ENCODE data around the gene SLC5A10. TPM values are rescaled to one million over a fixed set of nuclear protein-coding genes. Genes with fewer than 3 reads are reported as not detected.

SLC5A10 gene
- polyA plus RNA-seq, 1 of the 3 experiments (the other 2 are of a cell fraction) = not detected

DNA sequence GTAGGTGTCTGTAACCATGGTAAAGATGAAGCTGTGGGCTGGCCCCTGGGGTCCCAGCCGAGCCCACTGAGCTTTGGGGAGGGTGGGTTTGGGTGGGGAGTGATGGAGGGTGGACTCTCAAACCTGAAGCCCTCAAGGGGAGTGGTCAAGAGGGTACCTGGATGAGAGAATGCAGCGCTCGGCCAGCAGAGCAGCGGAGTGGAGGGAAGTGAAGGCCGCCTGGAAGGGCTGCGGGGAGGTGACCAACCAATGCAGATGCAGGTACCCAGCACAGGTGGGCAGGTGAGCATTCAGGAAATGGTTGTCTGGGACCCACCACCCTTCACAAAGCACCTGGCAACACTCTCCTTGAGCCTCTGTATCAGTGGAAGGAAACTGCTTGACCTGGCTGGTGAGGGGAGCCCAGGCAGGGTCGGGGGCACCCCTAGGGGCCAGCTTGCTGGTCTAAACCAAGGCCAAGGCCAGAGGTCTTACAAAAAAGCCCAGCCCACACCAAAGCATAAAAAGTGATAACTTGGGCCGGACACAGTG, 3.4 kb upstream of the SLC5A10 start:
- H3K9me2 ChIP-seq = no peaks in the 10 kb centered on the region
- H4K20me1 ChIP-seq (ENCODE audit: insufficient read depth) = no peaks in the 10 kb centered on the region
- H3K36me3 ChIP-seq (replicated peaks in 1 of 2; ENCODE audit: control insufficient read depth in 1 of 2, insufficient read depth in 2 of 2, low read length in 1 of 2) = no peaks in the 10 kb centered on the region
- 81% methylated on average over 7 of the region's 8 CpGs for WGBS (ENCODE audit: low lambda C conversion rate)
- H3K9ac ChIP-seq = no peak overlapping the region
- H3K27ac ChIP-seq (ENCODE audit: low read depth in 2 of 2, low read length in 1 of 2) = no peak overlapping the region
- TF ChIP-seq, protein P1, sequence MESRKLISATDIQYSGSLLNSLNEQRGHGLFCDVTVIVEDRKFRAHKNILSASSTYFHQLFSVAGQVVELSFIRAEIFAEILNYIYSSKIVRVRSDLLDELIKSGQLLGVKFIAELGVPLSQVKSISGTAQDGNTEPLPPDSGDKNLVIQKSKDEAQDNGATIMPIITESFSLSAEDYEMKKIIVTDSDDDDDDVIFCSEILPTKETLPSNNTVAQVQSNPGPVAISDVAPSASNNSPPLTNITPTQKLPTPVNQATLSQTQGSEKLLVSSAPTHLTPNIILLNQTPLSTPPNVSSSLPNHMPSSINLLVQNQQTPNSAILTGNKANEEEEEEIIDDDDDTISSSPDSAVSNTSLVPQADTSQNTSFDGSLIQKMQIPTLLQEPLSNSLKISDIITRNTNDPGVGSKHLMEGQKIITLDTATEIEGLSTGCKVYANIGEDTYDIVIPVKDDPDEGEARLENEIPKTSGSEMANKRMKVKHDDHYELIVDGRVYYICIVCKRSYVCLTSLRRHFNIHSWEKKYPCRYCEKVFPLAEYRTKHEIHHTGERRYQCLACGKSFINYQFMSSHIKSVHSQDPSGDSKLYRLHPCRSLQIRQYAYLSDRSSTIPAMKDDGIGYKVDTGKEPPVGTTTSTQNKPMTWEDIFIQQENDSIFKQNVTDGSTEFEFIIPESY (IDR thresholded peaks at IDR 0.05; ENCODE audit: borderline replicate concordance, low read depth) = no peak
- TF ChIP-seq FOXJ3 (CRISPR knock-in tag; IDR thresholded peaks at IDR 0.05) (no peak), CHD2 (IDR thresholded peaks at IDR 0.05; ENCODE audit: low read length, partially characterized antibody) (no peak), GATA2 (CRISPR knock-in tag; IDR thresholded peaks at IDR 0.05) (no peak), FOXM1 (IDR thresholded peaks at IDR 0.05; ENCODE audit: low read depth) (no peak), RCOR1 (IDR thresholded peaks at IDR 0.05; ENCODE audit: low read length) (no peak), GABPA (IDR thresholded peaks at IDR 0.05; ENCODE audit: low read depth) (no peak), TEAD4 (IDR thresholded peaks at IDR 0.05; ENCODE audit: borderline replicate concordance, insufficient read depth) (no peak), JUND (IDR thresholded peaks at IDR 0.05) (no peak), MEF2A (IDR thresholded peaks at IDR 0.05; ENCODE audit: borderline replicate concordance, low read depth) (no peak), SIN3A (IDR thresholded peaks at IDR 0.05; ENCODE audit: borderline replicate concordance, low read depth, low read length) (no peak), RFX5 (IDR thresholded peaks at IDR 0.05; ENCODE audit: low read length) (no peak), RAD21 (IDR thresholded peaks at IDR 0.05; ENCODE audit: low read length) (no peak), SMC3 (IDR thresholded peaks at IDR 0.05; ENCODE audit: low read depth, low read length) (no peak)
- TF ChIP-seq, protein P2, sequence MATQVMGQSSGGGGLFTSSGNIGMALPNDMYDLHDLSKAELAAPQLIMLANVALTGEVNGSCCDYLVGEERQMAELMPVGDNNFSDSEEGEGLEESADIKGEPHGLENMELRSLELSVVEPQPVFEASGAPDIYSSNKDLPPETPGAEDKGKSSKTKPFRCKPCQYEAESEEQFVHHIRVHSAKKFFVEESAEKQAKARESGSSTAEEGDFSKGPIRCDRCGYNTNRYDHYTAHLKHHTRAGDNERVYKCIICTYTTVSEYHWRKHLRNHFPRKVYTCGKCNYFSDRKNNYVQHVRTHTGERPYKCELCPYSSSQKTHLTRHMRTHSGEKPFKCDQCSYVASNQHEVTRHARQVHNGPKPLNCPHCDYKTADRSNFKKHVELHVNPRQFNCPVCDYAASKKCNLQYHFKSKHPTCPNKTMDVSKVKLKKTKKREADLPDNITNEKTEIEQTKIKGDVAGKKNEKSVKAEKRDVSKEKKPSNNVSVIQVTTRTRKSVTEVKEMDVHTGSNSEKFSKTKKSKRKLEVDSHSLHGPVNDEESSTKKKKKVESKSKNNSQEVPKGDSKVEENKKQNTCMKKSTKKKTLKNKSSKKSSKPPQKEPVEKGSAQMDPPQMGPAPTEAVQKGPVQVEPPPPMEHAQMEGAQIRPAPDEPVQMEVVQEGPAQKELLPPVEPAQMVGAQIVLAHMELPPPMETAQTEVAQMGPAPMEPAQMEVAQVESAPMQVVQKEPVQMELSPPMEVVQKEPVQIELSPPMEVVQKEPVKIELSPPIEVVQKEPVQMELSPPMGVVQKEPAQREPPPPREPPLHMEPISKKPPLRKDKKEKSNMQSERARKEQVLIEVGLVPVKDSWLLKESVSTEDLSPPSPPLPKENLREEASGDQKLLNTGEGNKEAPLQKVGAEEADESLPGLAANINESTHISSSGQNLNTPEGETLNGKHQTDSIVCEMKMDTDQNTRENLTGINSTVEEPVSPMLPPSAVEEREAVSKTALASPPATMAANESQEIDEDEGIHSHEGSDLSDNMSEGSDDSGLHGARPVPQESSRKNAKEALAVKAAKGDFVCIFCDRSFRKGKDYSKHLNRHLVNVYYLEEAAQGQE (IDR thresholded peaks at IDR 0.05; ENCODE audit: low read depth, low read length) = no peak
- TF ChIP-seq, protein P3, sequence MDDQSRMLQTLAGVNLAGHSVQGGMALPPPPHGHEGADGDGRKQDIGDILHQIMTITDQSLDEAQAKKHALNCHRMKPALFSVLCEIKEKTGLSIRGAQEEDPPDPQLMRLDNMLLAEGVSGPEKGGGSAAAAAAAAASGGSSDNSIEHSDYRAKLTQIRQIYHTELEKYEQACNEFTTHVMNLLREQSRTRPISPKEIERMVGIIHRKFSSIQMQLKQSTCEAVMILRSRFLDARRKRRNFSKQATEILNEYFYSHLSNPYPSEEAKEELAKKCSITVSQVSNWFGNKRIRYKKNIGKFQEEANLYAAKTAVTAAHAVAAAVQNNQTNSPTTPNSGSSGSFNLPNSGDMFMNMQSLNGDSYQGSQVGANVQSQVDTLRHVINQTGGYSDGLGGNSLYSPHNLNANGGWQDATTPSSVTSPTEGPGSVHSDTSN (IDR thresholded peaks at IDR 0.05) = no peak
- no peaks in the 10 kb centered on the region for H3K9me3 ChIP-seq
- H3K4me1 ChIP-seq (ENCODE audit: control insufficient read depth in 1 of 2, insufficient read depth in 2 of 2, low read depth in 1 of 2, low read length in 1 of 2) = peaks cover 0 to 8% of the 10 kb centered on the region in 2 experiments; a peak in 1 of 4 replicates
- H3K4me2 ChIP-seq = no peak overlapping the region
- no peak for DNase-seq
- no peaks in the 10 kb centered on the region for H3F3A ChIP-seq (replicated peaks; ENCODE audit: insufficient read depth)
- H3K27me3 ChIP-seq (ENCODE audit: insufficient read depth) = no peaks in the 10 kb centered on the region; the same call in 1 of the 2 replicates
- H3K4me3 ChIP-seq (ENCODE audit: low read depth in 2 of 2, low read length in 1 of 2) = no peak overlapping the region
- ChIA-PET POLR2A (no interaction called here), CTCF (interaction anchor here (0.7 to 2.6 kb wide), 5 partner anchors 10 to 90 kb away, joined by 3 to 26 read pairs (median 4); no protein-coding TSS in a partner anchor)
- no peak overlapping the region for H2AFZ ChIP-seq (ENCODE audit: low read depth)
- H3K79me2 ChIP-seq (ENCODE audit: insufficient read depth) = no peaks in the 10 kb centered on the region
